ENCODE data around the gene THSD1.
"Not testable (repeated sequence)": the region's sequence is repeated elsewhere in the genome, so short reads cannot be mapped to it uniquely, and the experiment has no call there.

THSD1 gene

DNA sequence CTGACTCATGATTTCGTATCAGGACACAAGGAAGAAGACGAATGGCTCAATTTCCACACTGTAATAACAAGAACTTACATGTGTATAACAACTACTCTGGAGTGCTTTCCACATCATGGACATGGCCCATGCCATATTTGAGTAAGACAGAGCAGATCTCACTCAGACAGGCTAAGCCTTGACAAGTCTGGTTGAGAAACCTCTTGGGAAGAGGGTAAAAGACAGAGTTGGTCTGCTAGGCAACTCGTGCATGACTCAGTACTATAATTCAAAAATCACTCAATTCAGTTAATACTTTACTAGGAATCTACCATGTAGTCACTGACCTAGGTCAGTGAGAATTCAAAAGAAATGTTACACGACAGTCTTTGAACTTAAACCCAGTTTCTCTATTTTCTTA, 5.7 kb upstream of the THSD1 start:
- DNase-seq (ENCODE audit: low read depth), result no peak

DNA sequence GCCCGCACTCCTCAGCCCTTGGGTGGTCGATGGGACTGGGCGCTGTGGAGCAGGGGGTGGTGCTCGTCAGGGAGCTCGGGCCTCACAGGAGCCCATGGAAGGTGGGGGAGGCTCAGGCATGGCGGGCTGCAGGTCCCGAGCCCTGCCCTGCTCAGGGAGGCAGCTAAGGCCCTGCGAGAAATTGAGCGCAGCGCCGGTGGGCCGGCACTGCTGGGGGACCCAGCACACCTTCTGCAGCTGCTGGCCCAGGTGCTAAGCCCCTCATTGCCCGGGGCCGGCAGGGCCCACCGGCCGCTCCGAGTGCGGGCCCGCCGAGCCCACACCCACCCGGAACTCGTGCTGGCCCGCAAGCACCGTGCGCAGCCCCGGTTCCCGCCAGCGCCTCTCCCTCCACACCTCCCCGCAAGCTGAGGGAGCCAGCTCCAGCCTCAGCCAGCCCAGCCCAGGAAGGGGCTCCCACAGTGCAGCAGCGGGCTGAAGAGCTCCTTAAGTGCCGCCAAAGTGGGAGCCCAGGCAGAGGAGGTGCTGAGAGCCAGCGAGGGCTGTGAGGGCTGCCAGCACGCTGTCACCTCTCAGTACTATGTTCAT, 2.2 kb upstream of the THSD1 start:
- DNase-seq (ENCODE audit: low read depth), result not testable (repeated sequence)

DNA sequence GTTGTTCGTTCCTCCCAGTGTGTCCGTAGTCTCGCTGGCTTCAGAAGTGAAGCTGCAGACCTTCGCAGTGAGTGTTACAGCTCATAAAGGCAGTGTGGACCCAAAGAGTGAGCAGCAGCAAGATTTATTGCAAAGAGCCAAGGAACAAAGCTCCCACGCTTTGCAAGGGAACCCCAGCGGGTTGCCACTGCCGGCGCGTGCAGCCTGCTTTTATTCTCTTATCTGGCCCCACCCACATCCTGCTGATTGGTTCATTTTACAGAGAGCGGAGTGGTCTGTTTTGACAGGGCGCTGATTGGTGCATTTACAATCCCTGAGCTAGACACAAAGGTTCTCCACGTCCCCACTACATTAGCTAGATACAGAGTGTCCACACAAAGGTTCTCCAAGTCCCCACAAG, 1.5 kb upstream of the THSD1 start:
- not testable (repeated sequence) for DNase-seq (ENCODE audit: low read depth)

DNA sequence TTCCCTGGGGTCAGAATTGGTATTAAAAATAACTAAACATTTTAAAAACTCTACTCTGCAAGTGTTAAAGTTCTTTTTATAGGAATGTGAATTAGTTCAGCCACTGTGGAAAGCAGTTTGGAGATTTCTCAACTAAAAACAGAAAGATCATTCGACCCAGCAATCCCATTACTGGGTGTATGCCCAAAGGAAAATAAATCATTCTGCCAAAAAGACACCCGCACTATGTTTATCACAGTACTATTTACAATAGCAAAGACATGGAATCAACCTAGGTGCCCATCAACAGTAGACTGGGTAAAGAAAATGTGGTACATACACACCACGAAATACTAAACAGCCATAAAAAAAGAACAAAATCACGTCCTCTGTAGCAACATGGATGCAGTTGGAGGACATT, 657 bp upstream of the THSD1 start:
- DNase-seq (ENCODE audit: low read depth), result no peak

DNA sequence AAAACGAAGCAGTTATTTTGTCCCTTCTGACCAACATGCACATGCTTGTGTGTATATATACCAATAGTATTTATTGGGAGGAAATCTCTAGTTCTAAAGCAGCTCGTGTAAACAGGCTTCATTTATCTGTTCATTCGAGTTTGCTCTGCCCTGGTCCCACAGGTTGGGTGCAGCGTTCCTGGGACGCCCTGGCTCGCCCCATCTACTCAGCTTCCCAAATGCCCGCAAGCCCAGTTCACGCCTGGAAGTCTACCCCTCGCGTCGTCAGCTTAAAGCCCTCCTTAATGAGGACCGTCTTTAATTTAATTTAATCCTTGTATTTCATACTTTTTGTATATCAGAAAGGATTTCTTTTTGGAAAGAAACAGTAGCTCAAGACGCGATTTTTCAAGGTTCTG, 604 bp downstream of the THSD1 start:
- DNase-seq (ENCODE audit: low read depth), result no peak

DNA sequence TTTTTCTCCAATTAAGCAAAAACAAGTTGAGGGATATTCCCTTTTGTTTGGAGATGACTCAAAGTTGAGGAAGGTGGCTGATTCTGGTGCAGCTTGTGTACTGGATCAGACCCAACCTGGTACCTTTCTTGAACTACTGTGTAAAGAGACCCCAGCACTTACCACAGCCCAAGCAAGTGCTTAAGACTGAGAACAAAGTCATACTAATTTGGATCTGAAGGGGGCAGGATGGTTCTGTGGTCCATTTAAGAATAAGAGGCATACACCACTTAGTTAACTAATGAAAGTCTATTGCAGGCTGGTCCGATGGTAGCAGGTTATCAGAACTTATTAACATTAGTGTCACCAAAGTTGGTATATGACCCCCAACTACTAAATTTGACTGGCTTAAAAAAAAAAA, 6.3 kb downstream of the THSD1 start:
- no peak for DNase-seq (ENCODE audit: low read depth)

DNA sequence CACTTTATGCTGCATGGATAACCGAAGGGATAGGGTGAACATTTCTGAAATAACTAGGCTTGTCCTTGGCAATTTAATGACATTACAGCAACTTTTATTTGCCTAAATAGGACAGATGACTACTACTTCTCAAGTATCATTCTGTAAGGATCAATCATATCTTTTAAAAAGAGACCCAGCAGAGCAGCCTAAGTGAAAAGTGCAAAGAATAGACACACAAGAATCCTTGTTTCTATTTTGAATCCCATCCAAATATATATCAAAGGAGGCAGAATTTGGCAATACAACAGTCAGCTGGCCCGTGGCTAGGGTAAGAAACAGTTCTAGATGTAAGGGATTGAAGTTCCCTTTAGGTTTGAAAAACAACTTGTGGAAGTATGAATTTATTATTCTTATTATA, 6.9 kb downstream of the THSD1 start:
- DNase-seq (ENCODE audit: low read depth), result no peak

DNA sequence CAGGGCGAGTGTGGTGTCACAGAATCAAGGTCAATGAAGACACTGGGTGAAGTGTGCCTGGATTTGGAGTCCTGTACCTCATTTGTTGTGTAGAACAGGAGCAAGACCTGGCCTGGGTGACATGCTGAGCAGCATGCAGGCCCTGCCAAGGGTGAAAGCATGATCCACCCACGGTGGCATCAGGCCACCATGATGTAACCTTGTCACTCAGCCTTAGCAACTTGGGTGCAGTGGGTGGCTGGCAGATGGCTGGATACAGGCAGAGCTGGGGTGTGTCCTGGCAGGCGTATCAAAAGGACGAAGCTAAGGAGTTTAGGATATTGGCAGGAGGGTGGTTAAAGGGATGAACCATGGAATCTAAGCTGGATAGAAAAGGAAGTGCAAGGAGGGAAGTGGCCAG, 10.3 kb downstream of the THSD1 start:
- DNase-seq (ENCODE audit: low read depth), result no peak

DNA sequence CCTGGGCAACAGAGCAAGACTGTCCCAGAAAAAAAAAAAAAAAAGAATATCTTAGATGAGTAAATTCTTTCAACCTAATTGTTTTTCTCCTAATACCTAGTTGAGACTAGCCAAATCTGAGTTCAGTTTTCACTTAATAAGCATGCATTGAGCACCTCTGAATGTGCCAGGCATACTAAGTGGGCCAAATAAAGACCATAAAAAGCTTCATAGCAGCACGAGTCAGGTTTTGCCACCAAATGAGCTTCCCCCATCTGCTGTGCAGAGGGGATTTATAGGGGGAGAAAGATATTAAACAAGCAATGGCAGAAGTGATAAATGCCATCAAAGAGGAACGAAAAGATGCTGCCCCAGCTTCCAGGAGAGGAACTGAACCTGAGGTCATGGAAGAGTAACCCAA, 11.4 kb downstream of the THSD1 start:
- no peak for DNase-seq (ENCODE audit: low read depth)

DNA sequence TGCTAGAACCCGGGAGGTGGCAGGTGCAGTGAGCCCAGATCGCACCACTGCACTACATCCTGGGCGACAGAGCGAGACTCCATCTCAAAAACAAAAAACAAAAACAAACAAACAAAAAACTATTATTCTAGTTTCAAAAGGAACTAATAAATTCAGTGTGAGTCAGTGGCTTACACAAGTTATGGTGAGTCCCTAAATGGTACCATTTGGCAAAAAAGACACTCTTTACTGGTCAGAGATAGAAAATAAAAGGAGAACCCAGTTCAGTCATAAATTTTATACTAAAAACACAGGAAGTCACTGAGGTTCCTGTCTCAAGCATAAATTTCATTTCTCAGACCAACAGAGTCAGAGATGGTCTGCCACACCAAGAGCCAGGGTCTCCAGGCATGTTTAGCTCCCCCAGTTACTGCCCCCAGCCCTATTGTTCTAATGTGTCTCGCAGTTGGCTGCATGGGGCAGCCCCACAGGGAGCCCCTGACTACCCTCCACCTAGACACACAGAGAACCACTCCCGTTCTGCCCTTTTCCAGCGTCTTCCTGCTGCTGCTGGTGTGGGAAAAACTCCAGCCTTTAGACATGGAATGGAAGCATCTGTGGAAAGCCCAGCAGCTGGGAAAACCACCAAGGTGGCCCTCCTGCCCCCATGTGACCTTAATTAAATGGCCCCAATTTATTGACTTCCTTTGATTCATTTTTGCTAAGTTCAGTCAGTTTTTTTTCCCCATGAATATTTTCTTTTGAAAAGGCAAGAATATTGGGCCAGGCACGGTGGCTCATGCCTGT, 12.2 kb downstream of the THSD1 start:
- DNase-seq (ENCODE audit: low read depth), result no peak

DNA sequence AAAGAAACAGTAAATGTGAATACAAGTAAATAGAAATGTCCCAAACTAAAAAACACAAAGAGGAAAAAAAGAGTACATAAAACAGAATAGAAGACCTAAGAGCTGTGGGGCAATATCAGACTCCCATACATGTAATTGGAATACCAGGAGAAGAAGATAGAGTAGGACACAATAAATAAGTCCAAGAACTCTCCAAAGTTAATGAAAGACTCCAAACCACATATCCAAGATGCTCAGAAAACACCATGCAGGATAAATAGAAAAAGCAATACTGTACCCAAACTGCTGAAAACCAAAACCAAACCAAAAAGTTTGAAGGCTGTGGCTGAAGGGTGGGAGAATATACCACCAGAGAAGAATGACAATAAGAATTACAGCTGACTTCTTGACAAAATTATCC, 18.3 kb downstream of the THSD1 start:
- no peak for DNase-seq (ENCODE audit: low read depth)

DNA sequence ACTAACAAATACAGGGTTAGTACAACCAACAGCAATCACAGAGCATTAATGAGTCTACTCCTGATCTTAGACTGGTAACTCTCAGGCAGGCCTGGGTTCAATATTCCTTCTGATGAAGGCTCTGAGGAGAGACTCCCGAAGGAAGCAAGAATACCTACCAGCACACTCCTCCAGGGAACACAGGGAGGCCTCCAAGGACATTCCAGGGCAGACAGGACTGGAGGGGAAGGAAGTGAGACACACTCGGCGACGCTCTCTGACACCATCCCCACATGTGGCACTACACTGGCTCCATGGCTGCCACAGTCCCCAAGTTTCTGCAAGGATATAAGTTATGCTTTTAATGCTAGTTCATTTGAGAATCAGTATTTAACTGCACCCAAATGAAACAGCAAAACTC, 20.1 kb downstream of the THSD1 start:
- DNase-seq (ENCODE audit: low read depth), result no peak

DNA sequence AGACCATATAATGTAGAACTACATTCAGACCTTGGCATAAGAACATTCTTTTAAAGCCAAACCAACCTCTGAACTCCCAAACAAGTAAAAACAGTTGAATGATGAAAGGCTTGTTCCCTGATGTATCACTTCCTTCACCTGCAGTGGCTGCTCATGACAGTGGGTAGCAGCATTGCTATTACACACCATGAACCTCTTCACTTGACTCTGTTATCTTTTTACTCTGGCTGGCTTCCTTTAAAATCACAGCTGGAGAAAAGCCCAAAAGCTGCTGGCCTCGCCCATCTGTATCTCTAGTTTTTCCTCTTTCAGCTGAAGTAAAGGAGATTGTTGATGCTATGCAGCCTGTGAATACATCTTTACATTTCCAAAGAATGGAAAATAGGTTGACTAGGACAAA, 22.6 kb downstream of the THSD1 start:
- no peak for DNase-seq (ENCODE audit: low read depth)

DNA sequence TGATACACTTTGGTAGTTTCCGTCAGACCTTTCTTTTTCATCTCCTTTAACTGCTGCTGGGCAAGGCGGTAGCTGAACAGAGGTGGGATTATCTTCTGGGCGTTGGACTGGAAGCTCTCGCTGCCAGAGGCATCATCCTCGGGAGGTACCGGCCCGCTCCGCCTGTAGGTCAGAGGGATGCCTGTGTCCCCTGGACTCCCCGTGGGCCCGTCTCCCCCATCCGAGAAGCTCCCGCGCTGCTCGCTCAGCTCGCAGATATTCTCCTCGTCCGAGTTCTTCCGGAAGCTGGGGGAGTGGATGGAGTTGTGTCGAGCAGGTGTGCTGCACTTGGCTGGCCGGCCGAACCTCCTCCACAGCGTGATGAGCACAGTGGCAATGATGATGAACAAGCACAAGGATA, 27.7 kb downstream of the THSD1 start:
- no peak for DNase-seq (ENCODE audit: low read depth)

DNA sequence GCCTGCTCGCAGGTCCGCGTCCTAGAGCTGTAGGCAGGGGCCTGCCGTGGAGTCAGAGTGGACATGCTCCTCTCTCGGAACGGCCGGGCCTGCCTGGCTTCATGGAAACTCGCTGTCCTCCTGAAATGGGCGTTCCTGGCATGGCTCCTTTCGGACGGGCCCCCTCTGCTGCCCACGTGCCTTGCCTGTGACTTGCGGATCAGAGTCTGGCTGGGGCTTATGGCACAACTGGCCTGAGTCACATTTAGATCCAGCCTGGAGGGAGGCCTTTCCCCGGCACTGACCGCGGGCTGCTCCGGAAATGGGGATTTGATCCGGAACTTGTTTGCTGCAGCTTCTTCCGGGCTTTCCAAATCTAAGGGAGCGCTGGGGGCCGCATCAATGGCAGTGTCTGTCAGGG, 28.1 kb downstream of the THSD1 start:
- DNase-seq (ENCODE audit: low read depth), result no peak

DNA sequence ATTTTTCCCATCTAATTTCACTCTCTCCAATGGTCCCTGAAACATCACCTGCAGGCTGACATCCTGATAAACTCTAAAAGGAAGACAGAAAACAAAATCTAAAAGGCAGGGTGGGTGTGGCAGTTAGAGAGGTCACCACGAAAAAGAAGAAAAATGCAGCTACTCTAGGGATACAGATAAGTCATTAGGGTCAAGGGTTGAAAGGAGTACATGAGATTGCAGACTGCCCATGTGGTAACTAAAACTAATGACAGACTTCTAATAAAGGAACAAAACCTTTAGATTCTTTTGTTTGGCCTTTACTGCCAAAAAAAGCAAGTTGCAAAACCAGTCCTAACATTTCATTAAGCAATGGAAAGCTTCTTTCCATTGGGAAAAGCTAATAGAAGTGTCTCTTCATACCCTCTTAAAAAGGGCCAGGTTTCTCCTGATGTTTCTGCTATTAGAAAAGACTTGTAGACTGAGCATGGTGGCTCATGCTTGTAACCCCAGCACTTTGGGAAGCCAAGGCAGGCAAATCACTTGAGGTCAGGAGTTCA, 31.0 kb downstream of the THSD1 start:
- DNase-seq (ENCODE audit: low read depth), result no peak

DNA sequence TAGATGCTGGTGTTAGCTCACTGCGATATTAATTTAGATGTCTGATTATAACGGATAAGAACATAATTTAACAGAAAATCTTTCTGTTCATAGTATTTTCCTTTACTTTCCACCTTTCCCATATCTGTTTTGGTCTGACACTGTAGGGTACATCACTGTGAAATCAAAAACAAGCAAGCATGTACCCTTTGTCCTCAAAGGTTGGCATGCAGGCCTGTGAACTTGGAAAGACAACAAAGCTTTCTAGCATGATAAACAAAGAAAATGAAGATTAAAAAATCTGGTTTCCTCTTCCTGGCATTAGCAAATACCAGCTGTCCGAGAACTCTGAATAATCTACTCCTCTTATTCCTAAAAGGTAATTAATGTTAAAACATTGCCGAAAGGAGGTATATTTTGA, 31.6 kb downstream of the THSD1 start:
- DNase-seq (ENCODE audit: low read depth), result no peak

DNA sequence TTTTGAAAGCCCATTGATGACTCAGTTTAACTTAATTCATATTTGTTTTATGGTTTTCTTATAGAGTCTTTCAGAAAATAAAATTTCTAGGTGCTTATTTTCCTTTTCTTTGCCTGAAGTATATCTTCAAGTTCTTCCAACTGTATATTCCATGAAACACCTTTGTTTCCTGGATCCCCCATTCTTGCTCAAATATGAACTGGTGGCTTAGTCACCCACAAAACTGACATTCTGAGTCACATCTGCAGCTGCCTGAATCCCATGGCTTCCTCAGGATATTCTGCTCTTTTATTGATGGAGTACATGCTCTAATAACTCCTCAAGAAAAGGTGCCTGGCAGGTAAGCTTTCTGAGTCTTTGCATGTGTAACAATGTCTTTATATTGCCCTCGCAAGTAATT, 32.7 kb downstream of the THSD1 start:
- DNase-seq (ENCODE audit: low read depth), result not testable (repeated sequence)

DNA sequence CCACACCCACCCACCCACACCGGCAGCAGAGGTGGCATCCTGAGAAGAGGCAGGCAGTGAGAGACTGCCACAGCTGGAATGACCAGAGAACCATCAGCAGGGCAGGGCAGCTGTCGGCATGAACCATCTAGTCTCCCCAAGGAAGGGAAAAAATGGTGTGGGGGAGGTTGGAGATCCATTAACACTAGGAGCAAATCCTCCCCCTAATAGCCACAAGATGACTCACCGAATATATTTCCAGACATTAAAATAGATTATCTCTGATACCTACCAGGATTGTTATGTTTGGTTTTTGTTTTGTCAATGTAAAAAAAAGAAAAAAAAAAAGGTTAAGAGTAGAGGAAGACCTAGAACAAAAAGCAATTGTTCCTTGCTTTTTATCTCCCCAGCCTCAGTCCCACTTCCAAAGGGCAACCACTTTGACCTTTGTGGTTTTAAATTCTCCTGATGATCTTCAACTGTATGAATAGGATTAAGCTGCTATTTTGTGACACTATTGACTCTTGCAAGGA, 34.2 kb downstream of the THSD1 start:
- DNase-seq (ENCODE audit: low read depth), result no peak

DNA sequence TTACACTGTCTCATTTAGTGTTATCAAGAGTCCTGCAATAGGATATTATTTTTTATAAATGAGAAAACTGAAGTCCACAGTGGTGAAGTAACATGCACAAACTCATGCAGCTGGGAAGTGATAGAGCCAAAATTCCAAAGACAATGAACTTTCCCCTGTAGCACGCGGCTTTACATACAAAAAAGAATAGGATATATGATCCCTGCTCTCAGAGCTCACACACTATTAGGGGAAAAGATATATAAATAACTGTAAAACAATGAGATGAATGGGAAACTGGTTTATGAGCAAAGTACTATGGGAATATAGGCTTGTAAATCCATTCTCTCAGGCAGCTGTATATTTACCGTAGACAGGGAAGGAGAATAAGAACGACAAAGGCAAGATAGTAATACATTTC, 39.7 kb downstream of the THSD1 start:
- no peak for DNase-seq (ENCODE audit: low read depth)

DNA sequence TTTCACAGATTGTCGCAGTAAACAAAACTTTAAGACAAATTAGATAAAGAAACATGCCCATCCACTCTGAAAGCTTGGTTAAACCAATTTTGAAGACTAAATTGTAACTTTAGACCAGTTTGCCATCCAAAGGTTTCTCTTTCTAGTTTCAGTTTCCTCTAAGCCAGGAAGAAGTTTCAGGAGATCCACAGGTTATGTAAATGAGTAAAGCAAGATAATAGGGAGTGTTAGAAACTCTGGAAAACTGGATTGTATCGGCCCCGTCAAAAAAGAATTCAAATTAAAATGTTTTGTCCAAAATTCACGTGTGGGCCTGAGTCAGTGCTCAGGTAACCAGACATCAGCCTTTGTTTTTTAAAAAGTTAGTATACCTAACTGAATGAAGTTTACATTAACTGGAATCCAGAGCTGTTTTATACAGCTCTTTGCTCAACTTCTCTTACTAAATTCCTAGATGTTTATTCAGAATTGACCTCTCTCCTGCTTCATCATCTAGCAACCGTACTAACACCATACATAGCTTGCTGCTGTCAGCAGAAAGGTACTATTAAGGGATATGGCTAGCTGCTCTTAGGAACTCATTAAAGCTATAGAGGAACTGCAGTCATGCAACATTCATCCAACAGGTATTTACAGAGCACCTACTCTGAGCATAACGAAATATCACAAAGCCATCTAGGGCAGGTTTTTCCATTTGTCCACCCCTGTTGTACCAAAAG, 43.6 kb downstream of the THSD1 start:
- not testable (repeated sequence) for DNase-seq (ENCODE audit: low read depth)

DNA sequence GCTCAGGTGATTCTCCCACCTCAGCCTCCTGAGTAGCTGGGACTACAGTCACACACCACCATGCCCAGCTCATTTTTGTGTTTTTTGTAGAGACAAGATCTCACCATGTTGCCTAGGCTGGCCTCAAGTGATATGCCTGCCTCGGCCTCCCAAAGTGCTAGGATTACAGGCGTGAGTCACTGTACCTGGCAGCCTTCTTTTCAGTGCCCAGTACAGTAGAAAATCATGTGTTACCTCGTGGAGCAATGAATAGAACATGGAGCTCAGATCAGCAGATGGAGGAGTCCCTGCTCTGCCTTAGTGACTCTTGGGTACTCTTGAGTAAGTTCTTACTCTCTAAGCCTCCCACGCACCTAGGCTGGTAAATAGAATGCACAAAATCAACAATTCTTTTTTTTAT, 44.7 kb downstream of the THSD1 start:
- no peak for DNase-seq (ENCODE audit: low read depth)

DNA sequence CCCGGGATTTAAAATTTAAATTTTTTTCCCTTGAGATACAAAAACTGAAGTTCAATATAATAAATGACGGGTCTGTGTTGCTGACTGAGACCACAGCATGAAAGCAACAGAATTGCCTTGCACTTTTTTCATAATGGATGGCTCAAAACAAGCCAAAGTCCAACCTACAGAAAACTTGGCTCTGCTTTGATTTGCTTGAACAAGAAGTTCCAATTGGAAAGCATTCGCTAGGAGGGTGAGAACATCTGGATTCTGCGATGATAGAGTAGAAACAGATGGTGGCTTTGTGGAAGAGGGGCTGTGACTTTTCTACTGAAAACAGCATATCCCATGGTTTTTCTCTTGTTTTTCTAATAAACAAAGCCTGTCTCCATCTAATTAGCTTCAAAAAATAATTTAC, 46.4 kb downstream of the THSD1 start:
- no peak for DNase-seq (ENCODE audit: low read depth)
